ENCODE data around the gene AP5Z1.

GRCh38 chr7:4820405-4820966 is 45.1 kb downstream of the AP5Z1 start:
- TF ChIP-seq CTCF (IDR thresholded peaks at IDR 0.05) (no peak), POLR2A (IDR thresholded peaks at IDR 0.05) (no peak)

Data from gastroesophageal sphincter (tissue), 3 donors.